ENCODE measurements around the gene CYP3A5. TPM values are rescaled to one million over a fixed set of nuclear protein-coding genes. Genes with fewer than 3 reads are reported as not detected.

The CYP3A5 gene
- total and polyA plus RNA-seq, 2 of the 8 experiments (the other 6 are each of a cell fraction or from before 2014, with no cell fraction given), result 0.06 TPM; not detected in 1

DNA sequence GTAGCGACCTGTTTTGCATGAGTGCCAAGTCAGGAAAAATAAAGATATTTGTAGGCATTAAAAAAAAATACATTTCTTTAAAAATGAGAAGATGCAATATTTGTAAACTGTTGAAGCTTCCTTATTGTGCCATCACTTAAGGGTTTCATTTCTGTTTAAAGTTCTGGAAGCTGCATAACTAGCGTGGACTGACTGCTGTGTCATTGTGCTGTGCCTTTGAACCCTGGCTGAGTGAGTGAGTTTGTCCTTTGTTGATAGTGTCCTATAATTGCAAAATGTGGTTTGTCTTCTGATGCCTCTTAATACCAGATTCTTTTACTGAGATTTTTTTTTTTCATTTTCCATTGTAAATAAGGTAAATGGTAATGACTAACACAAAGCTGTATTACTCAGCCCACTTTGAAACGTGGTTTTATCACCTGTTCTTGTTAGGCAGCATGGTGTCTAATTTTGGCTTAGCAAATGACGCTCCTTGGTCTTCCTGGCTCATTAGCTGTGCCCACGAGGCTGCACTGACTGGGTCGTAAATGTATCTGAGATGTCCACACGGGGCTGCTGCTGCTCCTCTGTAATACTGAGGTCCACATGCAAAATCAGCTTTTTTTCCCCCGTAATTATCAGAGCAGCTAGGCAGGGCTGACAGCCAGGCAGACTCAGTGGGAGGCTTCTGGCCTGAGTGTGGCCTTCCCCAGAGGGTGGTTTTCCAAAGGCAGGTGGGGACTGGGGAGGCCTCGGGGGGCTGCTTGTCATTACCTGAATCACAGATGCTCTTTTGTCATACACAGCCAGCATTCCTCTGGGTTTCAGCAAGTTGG, 48.3 kb downstream of the CYP3A5 start (continued):
- TF ChIP-seq CHD7 (IDR thresholded peaks at IDR 0.05; ENCODE audit: insufficient replicate concordance, low read length), result no peak
- TF ChIP-seq BRCA1 (IDR thresholded peaks at IDR 0.05; ENCODE audit: low read depth, low read length), result no peak
- TF ChIP-seq RXRA (IDR thresholded peaks at IDR 0.05; ENCODE audit: insufficient read depth, low read depth, low read length), result no peak
- TF ChIP-seq BCL11A (IDR thresholded peaks at IDR 0.05; ENCODE audit: low read depth in 2 of 2, low read length in 2 of 2), result no peak
- TF ChIP-seq CHD2 (IDR thresholded peaks at IDR 0.05; ENCODE audit: low read length), result no peak
- peak in 1 of 2 experiments; percentile 63; a peak in 1 of 4 replicates for TF ChIP-seq HDAC2 (IDR thresholded peaks at IDR 0.05; ENCODE audit: borderline replicate concordance in 1 of 2, low read depth in 2 of 2, low read length in 2 of 2)
- TF ChIP-seq SAP30 (IDR thresholded peaks at IDR 0.05; ENCODE audit: insufficient read depth, insufficient replicate concordance, low read length), result no peak
- TF ChIP-seq EGR1 (IDR thresholded peaks at IDR 0.05; ENCODE audit: borderline replicate concordance, low read depth, low read length), result no peak
- TF ChIP-seq TAF1 (IDR thresholded peaks at IDR 0.05; ENCODE audit: low read depth, low read length), result no peak
- TF ChIP-seq SP2 (IDR thresholded peaks at IDR 0.05; ENCODE audit: low read length), result no peak

Data from H1 (cell line).